H1 (cell line): Measurements from ENCODE around the gene ERLEC1. TPM values are rescaled to one million over a fixed set of nuclear protein-coding genes. Genes with fewer than 3 reads are reported as not detected.

Experiments used
- CTCF ChIA-PET: fragments of 300-600 bp; sonication (Branson Sonifier 250); formaldehyde crosslinking; loops from one replicate; lab custom pipeline; 2021; ENCODE audit not compliant: partially characterized antibody; lab: Charles Lee
- POLR2A ChIA-PET: fragments of 300-600 bp; sonication (Branson Sonifier 250); formaldehyde crosslinking; loops from one replicate; lab custom pipeline; 2021; ENCODE audit warnings: inconsistent platforms; ENCODE audit not compliant: partially characterized antibody; lab: Charles Lee
- DNase-seq, 2 experiments: peaks; one replicate each; pipeline versions ENCODE4 v3.0.0 to v3.0.0-alpha.2; 2010 to 2022; ENCODE audit warnings: low spot score in 2 of 2, low read depth in 1 of 2, mixed read lengths in 1 of 2
- FAIRE-seq: peaks from 2 replicates; lab custom pipeline; 2011; peaks lifted over from hg19 to GRCh38; lab: Jason Lieb, UNC
- H2AFZ ChIP-seq: 2 replicates; pipeline ENCODE4 v1.8.1; 2012; ENCODE audit warnings: low read length, inconsistent platforms
- H2AK5ac ChIP-seq: 2 replicates; pipeline ENCODE4 v1.6.1; 2013; ENCODE audit warnings: low read depth, low read length
- H2BK120ac ChIP-seq: replicated peaks from 2 replicates; pipeline ENCODE3; 2013; ENCODE audit warnings: low read depth, low read length, inconsistent platforms
- H2BK12ac ChIP-seq: 2 replicates; pipeline ENCODE4 v1.6.1; 2013; ENCODE audit warnings: low read depth, low read length
- H2BK15ac ChIP-seq: 2 replicates; pipeline ENCODE4 v1.6.1; 2013; ENCODE audit warnings: low read length
- H2BK20ac ChIP-seq: 2 replicates; pipeline ENCODE4 v1.6.1; 2013; ENCODE audit warnings: low read length
- H2BK5ac ChIP-seq: 2 replicates; pipeline ENCODE4 v1.6.1; 2013; ENCODE audit warnings: low read depth, low read length
- H3K14ac ChIP-seq: 2 replicates; pipeline ENCODE4 v1.6.1; 2013; ENCODE audit warnings: inconsistent platforms; ENCODE audit not compliant: insufficient read length
- H3K18ac ChIP-seq: 2 replicates; pipeline ENCODE4 v1.6.1; 2013; ENCODE audit warnings: low read length; ENCODE audit errors: extremely low read depth
- H3K23ac ChIP-seq: 2 replicates; pipeline ENCODE4 v1.6.1; 2013; ENCODE audit warnings: inconsistent platforms; ENCODE audit not compliant: insufficient read length
- H3K23me2 ChIP-seq: 2 replicates; pipeline ENCODE4 v1.6.1; 2013; ENCODE audit warnings: low read depth, low read length
- H3K27ac ChIP-seq: 2 replicates; pipeline ENCODE4 v1.6.1; 2011; ENCODE audit warnings: low read depth, low read length, inconsistent platforms
- H3K27me3 ChIP-seq, 4 experiments: replicated peaks in 1 of 4; 1 replicate in 1 of 4; 2 replicates in 3 of 4; pipeline versions ENCODE4 v1.6.1 to v1.8.1; 2011 to 2013; ENCODE audit warnings: low read length in 3 of 4, mild to moderate bottlenecking in 3 of 4, inconsistent platforms in 2 of 4, mixed read lengths in 2 of 4, moderate library complexity in 1 of 4; ENCODE audit not compliant: control insufficient read depth in 3 of 4, insufficient read depth in 3 of 4; ENCODE audit errors: extremely low read depth in 1 of 4
- H3K36me3 ChIP-seq, 4 experiments: 2 replicates each; pipeline versions ENCODE4 v1.6.1 to v1.8.1; 2011 to 2013; ENCODE audit warnings: mild to moderate bottlenecking in 4 of 4, low read length in 3 of 4, moderate library complexity in 2 of 4, control low read depth in 1 of 4, inconsistent platforms in 1 of 4; ENCODE audit not compliant: insufficient read depth in 4 of 4, control insufficient read depth in 2 of 4
- H3K4ac ChIP-seq: replicated peaks from 2 replicates; pipeline ENCODE3; 2013; ENCODE audit warnings: low read length, low read depth, mixed read lengths, inconsistent platforms; ENCODE audit not compliant: insufficient read length
- H3K4me1 ChIP-seq, 4 experiments: replicated peaks in 1 of 4; 1 replicate in 1 of 4; 2 replicates in 3 of 4; pipeline versions ENCODE4 v1.6.1 to v1.8.1; 2011 to 2013; ENCODE audit warnings: low read length in 3 of 4, inconsistent platforms in 2 of 4, mixed read lengths in 1 of 4; ENCODE audit not compliant: insufficient read depth in 4 of 4, control insufficient read depth in 3 of 4
- H3K4me2 ChIP-seq, 2 experiments: 2 replicates each; pipeline versions ENCODE4 v1.6.1 to v1.8.1; 2011 to 2013; ENCODE audit warnings: low read depth in 2 of 2, low read length in 2 of 2, control low read depth in 1 of 2, inconsistent platforms in 1 of 2, mild to moderate bottlenecking in 1 of 2; ENCODE audit not compliant: insufficient read depth in 1 of 2
- H3K4me3 ChIP-seq, 4 experiments: fragments of 200-600, 300-600 bp in 1 of 4; sonication (generic), shearing (Covaris generic), sonication (Bioruptor Twin) in 1 of 4; 2 replicates each; pipeline versions ENCODE4 v1.5.1 to v1.8.1; 2011 to 2016; ENCODE audit warnings: low read length in 4 of 4, low read depth in 3 of 4, control low read depth in 2 of 4, inconsistent platforms in 2 of 4, mild to moderate bottlenecking in 2 of 4, mixed read lengths in 1 of 4, moderate library complexity in 1 of 4; ENCODE audit not compliant: insufficient read depth in 2 of 4; ENCODE audit errors: extremely low read depth in 1 of 4
- H3K56ac ChIP-seq: replicated peaks from 2 replicates; pipeline ENCODE3; 2013; ENCODE audit warnings: low read depth, mild to moderate bottlenecking, mixed read lengths, low read length, inconsistent platforms; ENCODE audit not compliant: insufficient read length
- H3K79me1 ChIP-seq: 2 replicates; pipeline ENCODE4 v1.6.1; 2013; ENCODE audit warnings: low read depth, low read length, control low read depth
- H3K79me2 ChIP-seq, 2 experiments: 2 replicates each; pipeline versions ENCODE4 v1.6.1 to v1.8.1; 2012 to 2013; ENCODE audit warnings: low read length in 2 of 2, mild to moderate bottlenecking in 2 of 2, inconsistent platforms in 1 of 2; ENCODE audit not compliant: insufficient read depth in 2 of 2, control insufficient read depth in 1 of 2
- H3K9ac ChIP-seq, 4 experiments: replicated peaks in 1 of 4; 1 replicate in 1 of 4; 2 replicates in 3 of 4; pipeline versions ENCODE4 v1.6.1 to v1.8.1; 2011 to 2013; ENCODE audit warnings: low read depth in 3 of 4, low read length in 3 of 4, control low read depth in 2 of 4, mild to moderate bottlenecking in 2 of 4, moderate library complexity in 2 of 4, inconsistent platforms in 1 of 4; ENCODE audit errors: extremely low read depth in 1 of 4
- H3K9me3 ChIP-seq, 2 experiments: 2 replicates each; pipeline versions ENCODE4 v1.6.1 to v1.8.1; 2012 to 2013; ENCODE audit warnings: mild to moderate bottlenecking in 2 of 2, moderate library complexity in 2 of 2, control low read depth in 1 of 2, inconsistent platforms in 1 of 2, low read depth in 1 of 2, low read length in 1 of 2, mixed read lengths in 1 of 2; ENCODE audit not compliant: insufficient read depth in 2 of 2
- H4K20me1 ChIP-seq, 2 experiments: replicated peaks in 1 of 2; 2 replicates each; pipeline versions ENCODE3 to v1.8.1; 2011 to 2013; ENCODE audit warnings: inconsistent platforms in 2 of 2, low read length in 2 of 2, mild to moderate bottlenecking in 1 of 2; ENCODE audit not compliant: insufficient read depth in 2 of 2, control insufficient read depth in 1 of 2
- H4K5ac ChIP-seq: 2 replicates; pipeline ENCODE4 v1.6.1; 2013; ENCODE audit warnings: low read length, low read depth, mixed read lengths, inconsistent platforms; ENCODE audit not compliant: insufficient read length
- H4K8ac ChIP-seq: 2 replicates; pipeline ENCODE4 v1.8.0; 2013; ENCODE audit warnings: mild to moderate bottlenecking, moderate library complexity, low read length, inconsistent platforms; ENCODE audit not compliant: insufficient read depth; ENCODE audit errors: extremely low read depth
- H4K91ac ChIP-seq: replicated peaks from 2 replicates; pipeline ENCODE3; 2013; ENCODE audit warnings: low read length, mixed read lengths, inconsistent platforms; ENCODE audit not compliant: insufficient read length
- EZH2 ChIP-seq: fragments of 200-600 bp; sonication (generic); IDR thresholded peaks from 2 replicates; pipeline ENCODE4 v1.7.1; 2012; ENCODE audit warnings: low read depth, mild to moderate bottlenecking, moderate library complexity, low read length, inconsistent platforms; ENCODE audit not compliant: severe bottlenecking
- KDM1A ChIP-seq: fragments of 200-600, 300-600 bp; sonication (generic); IDR thresholded peaks from 2 replicates; pipeline ENCODE4 v1.7.1; 2016; ENCODE audit warnings: mild to moderate bottlenecking, low read length, borderline replicate concordance
- TCF12 ChIP-seq: IDR thresholded peaks from 2 replicates; pipeline ENCODE4 v1.6.1; 2011; ENCODE audit warnings: low read depth, mild to moderate bottlenecking, low read length
- WGBS, 2 experiments: shearing (Covaris generic) in 1 of 2; methylation state at CpG; one replicate each; pipeline versions ENCODE4 v1.1.6 to v1.1.7; 2013 to 2015; ENCODE audit warnings: low lambda C conversion rate in 2 of 2, mixed read lengths in 2 of 2, inconsistent platforms in 1 of 2, low coverage in 1 of 2, missing lambda C conversion rate in 1 of 2; ENCODE audit not compliant: insufficient replicate concordance in 2 of 2, insufficient coverage in 1 of 2, insufficient read length in 1 of 2; ENCODE audit errors: extremely low coverage in 1 of 2, missing lambda C conversion rate in 1 of 2; 5-methylcytosine and 5-hydroxymethylcytosine counted together
- polyA plus RNA-seq, 7 experiments: library from polyadenylated mRNA; depleted of rRNA in 3 of 7; stranded (reverse) in 5 of 7; unstranded in 2 of 7; fragments of >200 nt in 5 of 7; fragments of 200-250 nt in 2 of 7; gene quantifications; 1 replicate in 5 of 7; 2 replicates in 1 of 7; 4 replicates in 1 of 7; pipeline versions ENCODE4 v1.2.1 to v1.2.3, GENCODE V29; 2011 to 2013; ENCODE audit warnings: missing spikeins in 2 of 7, mixed read lengths in 2 of 7
- total RNA-seq: library from RNA; stranded (reverse); fragmentation: NEBNext Ultra II Directional; extraction: Animal tissue kit (Norgen Biotek cat#: 25700); gene quantifications from 2 replicates; pipeline ENCODE4 v1.2.1, GENCODE V29; 2021

The ERLEC1 gene
- total and polyA plus RNA-seq, 2 of the 8 experiments (the other 6 are each of a cell fraction or from before 2014, with no cell fraction given), result 12.9 to 26.7 TPM

DNA sequence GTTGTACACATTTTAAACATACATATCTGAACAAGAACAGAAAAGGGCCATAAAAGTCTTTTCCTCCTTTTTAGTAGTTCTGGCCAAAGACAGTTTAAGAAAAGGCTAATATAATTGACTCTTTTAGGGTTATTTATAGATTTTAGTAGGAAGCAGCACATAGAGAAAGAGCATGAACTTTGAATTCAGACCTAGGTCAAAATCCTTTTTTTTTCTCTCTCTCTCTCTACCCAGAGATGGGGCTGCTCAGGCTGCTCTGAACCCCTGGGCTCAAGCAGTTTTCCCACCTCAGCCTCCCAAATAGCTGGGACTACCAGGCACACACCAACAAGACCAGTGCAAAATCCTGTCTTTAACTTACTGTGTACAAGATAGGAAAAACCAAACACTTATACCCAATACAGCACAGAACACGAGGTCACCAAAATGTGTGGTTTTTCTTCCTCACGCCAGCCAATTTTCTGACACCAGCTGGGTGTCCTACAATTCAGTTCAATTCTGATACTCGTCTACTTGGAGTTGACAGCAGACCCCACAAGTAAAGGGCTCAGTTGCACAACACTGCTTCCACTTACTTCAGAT lies 32.1 kb downstream of the ERLEC1 start:
- no peak overlapping the region for H2BK15ac ChIP-seq
- WGBS, 2 experiments, result 77% methylated on average over 3 of the region's 3 CpGs; no CpG with 5 or more reads in 1 of the 2 experiments
- H3K27me3 ChIP-seq, result no peaks in the 10 kb centered on the region
- FAIRE-seq (no peak), DNase-seq (no peak)
- H3K36me3 ChIP-seq, result peaks cover 0 to 15% (median under 1%) of the 10 kb centered on the region in 4 experiments; a peak in 4 of 8 replicates
- H4K5ac ChIP-seq, result no peak overlapping the region
- H3K4me3 ChIP-seq, result no peak overlapping the region
- H4K20me1 ChIP-seq, result no peaks in the 10 kb centered on the region
- H3K23me2 ChIP-seq, result no peaks in the 10 kb centered on the region
- H3K23ac ChIP-seq, result no peak overlapping the region
- H2AFZ ChIP-seq, result no peak overlapping the region
- ChIA-PET POLR2A (interaction anchor here (0.7 to 1.3 kb wide), 3 partner anchors 10 to 28 kb away, joined by 3 to 7 read pairs (median 3); no protein-coding TSS in a partner anchor), CTCF (interaction anchor here (0.9 to 1.9 kb wide), 3 partner anchors 8 to 31 kb away, joined by 3 to 6 read pairs (median 3); partner anchors contain the start of gene ERLEC1)
- no peak overlapping the region for H4K8ac ChIP-seq
- H3K79me1 ChIP-seq, result no peaks in the 10 kb centered on the region
- no peak overlapping the region for H3K9ac ChIP-seq
- H2BK12ac ChIP-seq, result no peak overlapping the region
- H3K14ac ChIP-seq, result no peak overlapping the region
- no peak overlapping the region for H4K91ac ChIP-seq
- no peak overlapping the region for H3K27ac ChIP-seq
- H3K56ac ChIP-seq, result no peak overlapping the region
- H3K4me1 ChIP-seq, result no peaks in the 10 kb centered on the region
- H3K9me3 ChIP-seq, result no peaks in the 10 kb centered on the region
- no peaks in the 10 kb centered on the region for H3K79me2 ChIP-seq
- H2BK20ac ChIP-seq, result no peak overlapping the region
- H2BK120ac ChIP-seq, result no peak overlapping the region
- no peak overlapping the region for H2BK5ac ChIP-seq
- no peak overlapping the region for H2AK5ac ChIP-seq
- no peak overlapping the region for H3K4me2 ChIP-seq
- H3K18ac ChIP-seq, result no peak overlapping the region
- no peak overlapping the region for H3K4ac ChIP-seq
- no peak for TF ChIP-seq TCF12
- no peak for TF ChIP-seq KDM1A
- no peak for TF ChIP-seq EZH2
